ENCODE results near the gene LATS2.
"Not testable (repeated sequence)": the region's sequence is repeated elsewhere in the genome, so short reads cannot be mapped to it uniquely, and the experiment has no call there.

DNA sequence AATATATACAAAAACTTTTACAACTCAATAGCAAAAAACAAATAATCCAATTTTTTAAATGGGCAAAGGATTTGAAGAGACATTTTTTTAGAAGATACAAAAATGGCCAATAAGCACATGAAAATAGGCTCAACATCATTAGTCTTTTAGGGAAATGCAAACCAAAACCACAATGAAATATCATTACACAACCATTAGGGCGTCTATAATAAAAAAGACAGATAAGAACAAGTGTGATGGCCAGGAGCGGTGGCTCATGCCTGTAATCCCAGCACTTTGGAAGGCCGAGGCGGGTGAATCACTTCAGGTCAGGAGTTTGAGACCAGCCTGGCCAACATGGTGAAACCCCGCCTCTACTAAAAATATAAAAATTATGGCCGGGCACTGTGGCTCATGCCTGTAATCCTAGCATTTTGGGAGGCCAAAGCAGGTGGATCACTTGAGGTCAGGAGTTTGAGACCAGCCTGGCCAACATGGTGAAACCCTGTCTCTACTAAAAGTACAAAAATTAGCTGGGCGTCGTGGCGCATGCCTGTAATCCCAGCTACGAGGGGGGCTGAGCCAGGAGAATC, 104.3 kb downstream of the LATS2 start:
- TF ChIP-seq, protein P1, sequence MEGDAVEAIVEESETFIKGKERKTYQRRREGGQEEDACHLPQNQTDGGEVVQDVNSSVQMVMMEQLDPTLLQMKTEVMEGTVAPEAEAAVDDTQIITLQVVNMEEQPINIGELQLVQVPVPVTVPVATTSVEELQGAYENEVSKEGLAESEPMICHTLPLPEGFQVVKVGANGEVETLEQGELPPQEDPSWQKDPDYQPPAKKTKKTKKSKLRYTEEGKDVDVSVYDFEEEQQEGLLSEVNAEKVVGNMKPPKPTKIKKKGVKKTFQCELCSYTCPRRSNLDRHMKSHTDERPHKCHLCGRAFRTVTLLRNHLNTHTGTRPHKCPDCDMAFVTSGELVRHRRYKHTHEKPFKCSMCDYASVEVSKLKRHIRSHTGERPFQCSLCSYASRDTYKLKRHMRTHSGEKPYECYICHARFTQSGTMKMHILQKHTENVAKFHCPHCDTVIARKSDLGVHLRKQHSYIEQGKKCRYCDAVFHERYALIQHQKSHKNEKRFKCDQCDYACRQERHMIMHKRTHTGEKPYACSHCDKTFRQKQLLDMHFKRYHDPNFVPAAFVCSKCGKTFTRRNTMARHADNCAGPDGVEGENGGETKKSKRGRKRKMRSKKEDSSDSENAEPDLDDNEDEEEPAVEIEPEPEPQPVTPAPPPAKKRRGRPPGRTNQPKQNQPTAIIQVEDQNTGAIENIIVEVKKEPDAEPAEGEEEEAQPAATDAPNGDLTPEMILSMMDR (IDR thresholded peaks at IDR 0.05; ENCODE audit: insufficient read depth, low read length) = not testable (repeated sequence)
- TF ChIP-seq, protein P2, sequence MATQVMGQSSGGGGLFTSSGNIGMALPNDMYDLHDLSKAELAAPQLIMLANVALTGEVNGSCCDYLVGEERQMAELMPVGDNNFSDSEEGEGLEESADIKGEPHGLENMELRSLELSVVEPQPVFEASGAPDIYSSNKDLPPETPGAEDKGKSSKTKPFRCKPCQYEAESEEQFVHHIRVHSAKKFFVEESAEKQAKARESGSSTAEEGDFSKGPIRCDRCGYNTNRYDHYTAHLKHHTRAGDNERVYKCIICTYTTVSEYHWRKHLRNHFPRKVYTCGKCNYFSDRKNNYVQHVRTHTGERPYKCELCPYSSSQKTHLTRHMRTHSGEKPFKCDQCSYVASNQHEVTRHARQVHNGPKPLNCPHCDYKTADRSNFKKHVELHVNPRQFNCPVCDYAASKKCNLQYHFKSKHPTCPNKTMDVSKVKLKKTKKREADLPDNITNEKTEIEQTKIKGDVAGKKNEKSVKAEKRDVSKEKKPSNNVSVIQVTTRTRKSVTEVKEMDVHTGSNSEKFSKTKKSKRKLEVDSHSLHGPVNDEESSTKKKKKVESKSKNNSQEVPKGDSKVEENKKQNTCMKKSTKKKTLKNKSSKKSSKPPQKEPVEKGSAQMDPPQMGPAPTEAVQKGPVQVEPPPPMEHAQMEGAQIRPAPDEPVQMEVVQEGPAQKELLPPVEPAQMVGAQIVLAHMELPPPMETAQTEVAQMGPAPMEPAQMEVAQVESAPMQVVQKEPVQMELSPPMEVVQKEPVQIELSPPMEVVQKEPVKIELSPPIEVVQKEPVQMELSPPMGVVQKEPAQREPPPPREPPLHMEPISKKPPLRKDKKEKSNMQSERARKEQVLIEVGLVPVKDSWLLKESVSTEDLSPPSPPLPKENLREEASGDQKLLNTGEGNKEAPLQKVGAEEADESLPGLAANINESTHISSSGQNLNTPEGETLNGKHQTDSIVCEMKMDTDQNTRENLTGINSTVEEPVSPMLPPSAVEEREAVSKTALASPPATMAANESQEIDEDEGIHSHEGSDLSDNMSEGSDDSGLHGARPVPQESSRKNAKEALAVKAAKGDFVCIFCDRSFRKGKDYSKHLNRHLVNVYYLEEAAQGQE (IDR thresholded peaks at IDR 0.05; ENCODE audit: insufficient replicate concordance, low read depth) = not testable (repeated sequence)
